Transverse colon (tissue), 4 donors: ENCODE results near the gene ENTPD8. TPM values are rescaled to one million over a fixed set of nuclear protein-coding genes. Genes with fewer than 3 reads are reported as not detected.

Experiments used
- DNase-seq: peaks from one replicate; pipeline ENCODE4 v3.0.0-alpha.2; 2019
- H3K27ac ChIP-seq, 4 donors: fragments of 200-600 bp; sonication (generic); 2 replicates each; pipeline ENCODE4 v1.5.1; 2016 to 2018; ENCODE audit warnings: inconsistent platforms in 4 of 4
- H3K27me3 ChIP-seq: fragments of 200-600 bp; sonication (generic); 2 replicates; pipeline ENCODE4 v1.5.1; 2017; ENCODE audit warnings: inconsistent platforms
- H3K36me3 ChIP-seq, 4 donors: fragments of 200-600 bp; sonication (generic); 2 replicates each; pipeline ENCODE4 v1.5.1; 2017 to 2019; ENCODE audit warnings: inconsistent platforms in 4 of 4
- H3K4me1 ChIP-seq, 4 donors: fragments of 200-600 bp; sonication (generic); 2 replicates each; pipeline ENCODE4 v1.5.1; 2017 to 2020; ENCODE audit warnings: inconsistent platforms in 4 of 4
- H3K4me3 ChIP-seq, 4 donors: fragments of 200-600 bp; sonication (generic); 1 replicate in 1 of 4; 2 replicates in 3 of 4; pipeline versions ENCODE4 v1.5.1 to v1.6.1; 2017 to 2019; ENCODE audit warnings: inconsistent platforms in 4 of 4
- H3K9me3 ChIP-seq, 2 donors: fragments of 200-600 bp; sonication (generic); 2 replicates each; pipeline ENCODE4 v1.5.1; 2017 to 2019; ENCODE audit warnings: inconsistent platforms in 2 of 2
- EP300 ChIP-seq: sonication (generic); formaldehyde crosslinking; IDR thresholded peaks from one replicate; pipeline ENCODE4 v1.6.1; 2017; ENCODE audit warnings: antibody characterized with exemption, low read depth
- POLR2A ChIP-seq: fragments of 450-650 bp; IDR thresholded peaks from one replicate; pipeline ENCODE4 v1.6.1; 2016; ENCODE audit warnings: antibody characterized with exemption, mild to moderate bottlenecking, moderate library complexity
- POLR2AphosphoS5 ChIP-seq, 3 donors: sonication (generic); formaldehyde crosslinking; IDR thresholded peaks; one replicate each; pipeline ENCODE4 v1.6.1; 2016; ENCODE audit warnings: antibody characterized with exemption in 3 of 3
- WGBS, 2 donors: methylation state at CpG; one replicate each; pipeline ENCODE4 v1.1.5; 2018; ENCODE audit warnings: low coverage in 1 of 2; 5-methylcytosine and 5-hydroxymethylcytosine counted together
- in situ Hi-C, 4 donors: fragments of 200-750 bp; cut with MboI; loops; one replicate each; pipeline versions ENCODE4 v1.15.0 to v1.15.1; 2017; ENCODE audit warnings: low sequenced_read_pairs in 3 of 4, low pct_ligation_motif_present in 1 of 4, low pct_unique_long_range_greater_than_20kb in 1 of 4
- intact Hi-C: fragments of 100-400 bp; cut with DNase I; formaldehyde crosslinking; loops from one replicate; pipeline ENCODE4 v1.15.1; 2023; ENCODE audit warnings: low total_unique reads
- total RNA-seq, 4 donors: library from RNA; depleted of rRNA; stranded (reverse); fragments of >200 nt; gene quantifications; one replicate each; pipeline ENCODE4 v1.1.0, GENCODE V29; 2016
- TF ChIP-seq, protein P1 (sequence below), 5 experiments: fragments of 200-600 bp in 3 of 5; fragments of 450-650 bp in 2 of 5; sonication (generic) in 3 of 5; IDR thresholded peaks; 1 replicate in 2 of 5; 2 replicates in 3 of 5; pipeline ENCODE4 v1.5.1; 2016 to 2017; ENCODE audit warnings: antibody characterized with exemption in 5 of 5, inconsistent platforms in 3 of 5, mild to moderate bottlenecking in 2 of 5, moderate library complexity in 1 of 5

Gene ENTPD8
- total RNA-seq, 4 donors from 2014 or later, result 20.7 to 109 (median 63.8) TPM

DNA sequence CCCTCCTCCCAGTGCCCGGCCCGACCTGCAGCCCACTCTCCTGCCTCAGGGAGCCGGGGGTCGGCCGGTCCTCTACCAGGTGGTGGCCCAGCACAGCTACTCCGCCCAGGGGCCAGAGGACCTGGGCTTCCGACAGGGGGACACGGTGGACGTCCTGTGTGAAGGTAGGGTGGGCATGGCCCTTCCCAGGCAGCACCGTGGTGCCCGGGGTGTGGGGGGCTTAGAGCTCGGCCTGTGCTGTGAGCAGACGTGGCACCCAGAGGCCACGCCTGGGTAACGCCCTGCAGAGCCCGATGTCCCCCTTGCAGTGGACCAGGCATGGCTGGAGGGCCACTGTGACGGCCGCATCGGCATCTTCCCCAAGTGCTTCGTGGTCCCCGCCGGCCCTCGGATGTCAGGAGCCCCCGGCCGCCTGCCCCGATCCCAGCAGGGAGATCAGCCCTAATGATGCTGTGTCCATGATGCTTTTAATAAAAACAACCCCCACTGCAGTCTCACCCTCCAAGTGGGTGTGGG lies 7.2 kb downstream of the ENTPD8 start:
- TF ChIP-seq EP300 (no peak), POLR2AphosphoS5 (IDR thresholded peaks at IDR 0.05) (no peak), POLR2A (no peak)
- TF ChIP-seq, protein P1, sequence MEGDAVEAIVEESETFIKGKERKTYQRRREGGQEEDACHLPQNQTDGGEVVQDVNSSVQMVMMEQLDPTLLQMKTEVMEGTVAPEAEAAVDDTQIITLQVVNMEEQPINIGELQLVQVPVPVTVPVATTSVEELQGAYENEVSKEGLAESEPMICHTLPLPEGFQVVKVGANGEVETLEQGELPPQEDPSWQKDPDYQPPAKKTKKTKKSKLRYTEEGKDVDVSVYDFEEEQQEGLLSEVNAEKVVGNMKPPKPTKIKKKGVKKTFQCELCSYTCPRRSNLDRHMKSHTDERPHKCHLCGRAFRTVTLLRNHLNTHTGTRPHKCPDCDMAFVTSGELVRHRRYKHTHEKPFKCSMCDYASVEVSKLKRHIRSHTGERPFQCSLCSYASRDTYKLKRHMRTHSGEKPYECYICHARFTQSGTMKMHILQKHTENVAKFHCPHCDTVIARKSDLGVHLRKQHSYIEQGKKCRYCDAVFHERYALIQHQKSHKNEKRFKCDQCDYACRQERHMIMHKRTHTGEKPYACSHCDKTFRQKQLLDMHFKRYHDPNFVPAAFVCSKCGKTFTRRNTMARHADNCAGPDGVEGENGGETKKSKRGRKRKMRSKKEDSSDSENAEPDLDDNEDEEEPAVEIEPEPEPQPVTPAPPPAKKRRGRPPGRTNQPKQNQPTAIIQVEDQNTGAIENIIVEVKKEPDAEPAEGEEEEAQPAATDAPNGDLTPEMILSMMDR (IDR thresholded peaks at IDR 0.05), result no peak
- DNase-seq, result no peak
- Histone ChIP-seq H3K9me3 (no peaks in the 10 kb centered on the region), H3K4me3 (no peak overlapping the region), H3K4me1 (peaks cover 12 to 36% (median 33%) of the 10 kb centered on the region in 4 donors), H3K27ac (no peak overlapping the region), H3K27me3 (peaks cover 5% of the 10 kb centered on the region), H3K36me3 (no peaks in the 10 kb centered on the region)
- in situ Hi-C loops (no loop called here), intact Hi-C loops (no loop called here)
- WGBS, 2 donors, result 84% methylated on average over 26 of the region's 26 CpGs; no CpG with 5 or more reads in 1 of the 2 donors

DNA sequence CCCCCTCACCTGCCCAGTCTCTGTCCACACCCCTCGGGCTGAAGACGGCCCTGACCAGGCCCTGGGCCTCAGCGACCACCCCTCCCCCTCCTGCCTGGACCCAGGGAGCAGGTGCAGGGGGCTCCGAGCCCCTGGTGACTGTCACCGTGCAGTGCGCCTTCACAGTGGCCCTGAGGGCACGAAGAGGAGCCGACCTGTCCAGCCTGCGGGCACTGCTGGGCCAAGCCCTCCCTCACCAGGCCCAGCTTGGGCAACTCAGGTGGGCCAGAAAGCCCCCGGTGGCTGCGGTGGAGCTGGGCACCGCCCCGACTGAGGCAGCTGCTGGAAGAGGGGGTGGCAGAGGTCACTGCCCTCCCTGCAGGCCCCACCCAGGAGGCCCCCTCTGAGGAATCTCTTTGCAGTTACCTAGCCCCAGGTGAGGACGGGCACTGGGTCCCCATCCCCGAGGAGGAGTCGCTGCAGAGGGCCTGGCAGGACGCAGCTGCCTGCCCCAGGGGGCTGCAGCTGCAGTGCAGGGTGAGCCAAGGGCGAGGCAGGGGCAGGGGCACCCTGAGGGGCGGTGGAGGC lies 7.7 kb downstream of the ENTPD8 start:
- in situ Hi-C loops (no loop called here), intact Hi-C loops (no loop called here)
- no peaks in the 10 kb centered on the region for H3K27me3 ChIP-seq
- H3K36me3 ChIP-seq, result no peaks in the 10 kb centered on the region
- H3K27ac ChIP-seq, result no peak overlapping the region
- H3K4me1 ChIP-seq, result peaks cover 12 to 39% (median 33%) of the 10 kb centered on the region in 4 donors
- TF ChIP-seq POLR2AphosphoS5 (IDR thresholded peaks at IDR 0.05) (no peak), EP300 (no peak), POLR2A (no peak)
- TF ChIP-seq, protein P1 (IDR thresholded peaks at IDR 0.05), result no peak
- no peaks in the 10 kb centered on the region for H3K9me3 ChIP-seq
- WGBS, 2 donors, result 88% methylated on average over 13 of the region's 19 CpGs; no CpG with 5 or more reads in 1 of the 2 donors
- H3K4me3 ChIP-seq, result no peak overlapping the region
- DNase-seq, result no peak

DNA sequence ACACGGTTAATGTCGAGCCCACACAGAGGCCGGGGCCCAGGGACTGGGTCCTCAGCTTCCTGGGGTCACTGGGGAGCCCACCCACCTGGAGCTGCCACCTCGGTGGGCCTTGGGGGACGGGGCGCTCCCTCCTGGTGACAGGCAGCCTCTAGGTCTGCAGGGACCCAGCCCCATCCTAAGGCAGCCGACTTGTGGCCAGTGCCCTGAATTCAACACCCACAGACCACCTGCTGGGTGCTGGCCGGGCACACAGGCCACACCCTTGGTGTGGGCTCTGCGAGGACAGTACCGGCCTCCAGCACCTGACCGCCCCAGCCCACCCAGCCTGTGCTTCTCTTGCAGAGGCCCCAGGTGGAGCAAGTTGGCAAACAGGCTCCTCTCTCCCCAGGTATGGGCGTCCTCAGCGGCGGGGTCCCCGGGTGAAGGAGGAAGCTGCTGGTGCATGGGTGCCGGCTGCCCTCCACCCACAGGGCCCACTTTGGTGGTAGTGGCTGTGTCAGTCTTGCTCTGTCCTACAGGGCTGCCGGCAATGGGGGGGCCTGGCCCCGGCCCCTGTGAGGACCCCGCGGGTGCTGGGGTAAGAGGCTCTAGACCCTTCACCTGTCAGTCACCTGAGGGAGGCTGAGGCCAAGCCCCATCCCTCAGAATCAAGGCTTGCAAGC lies 8.3 kb downstream of the ENTPD8 start:
- no peak overlapping the region for H3K4me3 ChIP-seq
- H3K9me3 ChIP-seq, result no peaks in the 10 kb centered on the region
- WGBS, 2 donors, result 94% methylated on average over 14 of the region's 20 CpGs; no CpG with 5 or more reads in 1 of the 2 donors
- H3K4me1 ChIP-seq, result peaks cover 12 to 34% (median 31%) of the 10 kb centered on the region in 4 donors
- no peaks in the 10 kb centered on the region for H3K36me3 ChIP-seq
- no peaks in the 10 kb centered on the region for H3K27me3 ChIP-seq
- in situ Hi-C loops, result no loop called here
- intact Hi-C loops, result no loop called here
- no peak for TF ChIP-seq POLR2AphosphoS5 (IDR thresholded peaks at IDR 0.05)
- TF ChIP-seq, protein P1 (IDR thresholded peaks at IDR 0.05), result no peak
- TF ChIP-seq EP300, result no peak
- no peak for TF ChIP-seq POLR2A
- H3K27ac ChIP-seq, result no peak overlapping the region
- DNase-seq, result no peak

DNA sequence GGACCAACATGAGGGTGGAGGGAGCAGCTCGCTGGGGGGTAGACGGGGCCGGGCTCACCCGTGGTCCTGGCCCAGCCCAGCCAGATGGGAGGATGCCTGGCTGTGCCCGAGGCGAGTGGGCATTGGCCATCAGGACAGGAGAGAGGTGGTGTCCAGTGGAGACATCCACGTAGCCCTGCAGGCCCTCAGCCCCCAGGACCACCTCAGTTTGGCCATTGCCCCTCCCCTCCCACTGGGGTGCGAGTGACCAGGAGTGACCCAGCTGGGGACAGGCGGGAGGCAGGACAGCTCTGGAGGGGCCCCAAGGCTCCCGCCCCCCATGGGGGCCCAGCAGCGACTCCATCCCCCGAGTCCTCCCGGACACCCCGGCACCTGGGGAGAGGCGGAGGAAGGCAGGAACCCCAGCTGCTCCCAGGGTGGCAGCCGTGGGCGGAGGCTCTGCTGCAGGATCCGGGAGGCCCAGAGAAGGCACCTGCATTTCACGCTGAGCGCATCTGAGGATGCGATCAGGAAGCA lies 9.7 kb downstream of the ENTPD8 start:
- H3K9me3 ChIP-seq, result no peaks in the 10 kb centered on the region
- H3K4me1 ChIP-seq, result peaks cover 9 to 23% (median 17%) of the 10 kb centered on the region in 4 donors
- intact Hi-C loops, result no loop called here
- H3K4me3 ChIP-seq, result no peak overlapping the region
- no peak for DNase-seq
- H3K27ac ChIP-seq, result no peak overlapping the region
- no peaks in the 10 kb centered on the region for H3K27me3 ChIP-seq
- H3K36me3 ChIP-seq, result no peaks in the 10 kb centered on the region
- in situ Hi-C loops, result no loop called here
- TF ChIP-seq, protein P1 (IDR thresholded peaks at IDR 0.05), result no peak
- TF ChIP-seq POLR2A (no peak), POLR2AphosphoS5 (IDR thresholded peaks at IDR 0.05) (no peak), EP300 (no peak)
- WGBS, 2 donors, result 73% methylated on average over 19 of the region's 21 CpGs; no CpG with 5 or more reads in 1 of the 2 donors
